Brain microvascular endothelial cell (primary cell): ENCODE data around the gene NRROS.

Source experiments
- DNase-seq: peaks from one replicate; pipeline ENCODE4 v3.0.0-alpha.2; 2020
- H3K27ac ChIP-seq: fragments of 250-450 bp; sonication (Bioruptor Pico); 2 replicates; pipeline ENCODE4 v1.5.1; 2020; ENCODE audit warnings: mild to moderate bottlenecking, moderate library complexity
- H3K27me3 ChIP-seq: fragments of 250-450 bp; sonication (Bioruptor Pico); replicated peaks from 2 replicates; pipeline ENCODE4 v1.5.1; 2020; ENCODE audit warnings: mild to moderate bottlenecking
- H3K36me3 ChIP-seq: fragments of 250-450 bp; sonication (Bioruptor Pico); replicated peaks from 2 replicates; pipeline ENCODE4 v1.5.1; 2020; ENCODE audit warnings: mild to moderate bottlenecking
- H3K4me3 ChIP-seq: 2 replicates; pipeline ENCODE4 v1.5.1; 2011; ENCODE audit warnings: low read depth, mild to moderate bottlenecking, control low read depth, low read length, moderate library complexity
- in situ Hi-C: cut with HindIII; loops from 2 replicates; pipeline ENCODE4 v1.10.0; 2017; ENCODE audit warnings: low sequenced_read_pairs, low pct_ligation_motif_present
- TF ChIP-seq, protein P1 (sequence below): IDR thresholded peaks from 2 replicates; pipeline ENCODE4 v1.5.1; 2011; ENCODE audit warnings: low read depth, mild to moderate bottlenecking, moderate library complexity, low read length, control low read depth, inconsistent platforms; ENCODE audit errors: missing control alignments

The NRROS gene

GRCh38 chr3:196642434-196642833 lies 2.9 kb downstream of the NRROS start:
- no peak overlapping the region for H3K27ac ChIP-seq
- H3K4me3 ChIP-seq = no peak overlapping the region
- in situ Hi-C loops = no loop called here
- TF ChIP-seq, protein P1, sequence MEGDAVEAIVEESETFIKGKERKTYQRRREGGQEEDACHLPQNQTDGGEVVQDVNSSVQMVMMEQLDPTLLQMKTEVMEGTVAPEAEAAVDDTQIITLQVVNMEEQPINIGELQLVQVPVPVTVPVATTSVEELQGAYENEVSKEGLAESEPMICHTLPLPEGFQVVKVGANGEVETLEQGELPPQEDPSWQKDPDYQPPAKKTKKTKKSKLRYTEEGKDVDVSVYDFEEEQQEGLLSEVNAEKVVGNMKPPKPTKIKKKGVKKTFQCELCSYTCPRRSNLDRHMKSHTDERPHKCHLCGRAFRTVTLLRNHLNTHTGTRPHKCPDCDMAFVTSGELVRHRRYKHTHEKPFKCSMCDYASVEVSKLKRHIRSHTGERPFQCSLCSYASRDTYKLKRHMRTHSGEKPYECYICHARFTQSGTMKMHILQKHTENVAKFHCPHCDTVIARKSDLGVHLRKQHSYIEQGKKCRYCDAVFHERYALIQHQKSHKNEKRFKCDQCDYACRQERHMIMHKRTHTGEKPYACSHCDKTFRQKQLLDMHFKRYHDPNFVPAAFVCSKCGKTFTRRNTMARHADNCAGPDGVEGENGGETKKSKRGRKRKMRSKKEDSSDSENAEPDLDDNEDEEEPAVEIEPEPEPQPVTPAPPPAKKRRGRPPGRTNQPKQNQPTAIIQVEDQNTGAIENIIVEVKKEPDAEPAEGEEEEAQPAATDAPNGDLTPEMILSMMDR = no peak
- H3K36me3 ChIP-seq = no peaks in the 10 kb centered on the region
- DNase-seq = no peak
- H3K27me3 ChIP-seq = no peaks in the 10 kb centered on the region

GRCh38 chr3:196643201-196643749 lies 3.8 kb downstream of the NRROS start:
- Histone ChIP-seq H3K27ac (no peak overlapping the region), H3K27me3 (no peaks in the 10 kb centered on the region), H3K36me3 (no peaks in the 10 kb centered on the region), H3K4me3 (no peak overlapping the region)
- in situ Hi-C loops = no loop called here
- TF ChIP-seq, protein P1 = no peak
- DNase-seq = no peak

DNA sequence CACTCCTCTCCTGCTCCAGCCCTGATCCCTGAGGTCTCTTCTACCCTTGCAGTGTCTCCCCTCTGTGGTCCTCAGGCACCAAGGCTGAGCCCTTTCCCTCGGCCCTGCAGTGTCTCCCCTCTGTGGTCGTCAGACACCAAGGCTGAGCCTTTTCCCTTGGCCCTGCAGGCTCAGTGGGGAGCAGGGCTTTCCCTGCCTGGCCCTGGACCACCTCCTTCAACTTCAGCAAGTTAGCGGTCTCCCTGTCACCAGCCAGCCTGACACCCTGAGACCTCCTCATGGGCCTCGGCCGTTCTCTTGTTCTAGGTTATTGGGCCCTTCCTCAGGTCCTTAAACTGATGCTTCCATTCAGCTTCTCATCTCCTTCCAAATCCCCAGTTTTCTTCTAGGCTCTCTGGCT lies 4.3 kb downstream of the NRROS start:
- DNase-seq = no peak
- in situ Hi-C loops = no loop called here
- Histone ChIP-seq H3K36me3 (no peaks in the 10 kb centered on the region), H3K27ac (no peak overlapping the region), H3K4me3 (no peak overlapping the region), H3K27me3 (no peaks in the 10 kb centered on the region)
- TF ChIP-seq, protein P1 = no peak

- H3K36me3 ChIP-seq = no peaks in the 10 kb centered on the region
- no peaks in the 10 kb centered on the region for H3K27me3 ChIP-seq
- no peak for DNase-seq
- no peak overlapping the region for H3K4me3 ChIP-seq
- TF ChIP-seq, protein P1 = no peak
- in situ Hi-C loops = no loop called here
- no peak overlapping the region for H3K27ac ChIP-seq
Measured at GRCh38 chr3:196645096-196645495, 5.6 kb downstream of the NRROS start.

DNA sequence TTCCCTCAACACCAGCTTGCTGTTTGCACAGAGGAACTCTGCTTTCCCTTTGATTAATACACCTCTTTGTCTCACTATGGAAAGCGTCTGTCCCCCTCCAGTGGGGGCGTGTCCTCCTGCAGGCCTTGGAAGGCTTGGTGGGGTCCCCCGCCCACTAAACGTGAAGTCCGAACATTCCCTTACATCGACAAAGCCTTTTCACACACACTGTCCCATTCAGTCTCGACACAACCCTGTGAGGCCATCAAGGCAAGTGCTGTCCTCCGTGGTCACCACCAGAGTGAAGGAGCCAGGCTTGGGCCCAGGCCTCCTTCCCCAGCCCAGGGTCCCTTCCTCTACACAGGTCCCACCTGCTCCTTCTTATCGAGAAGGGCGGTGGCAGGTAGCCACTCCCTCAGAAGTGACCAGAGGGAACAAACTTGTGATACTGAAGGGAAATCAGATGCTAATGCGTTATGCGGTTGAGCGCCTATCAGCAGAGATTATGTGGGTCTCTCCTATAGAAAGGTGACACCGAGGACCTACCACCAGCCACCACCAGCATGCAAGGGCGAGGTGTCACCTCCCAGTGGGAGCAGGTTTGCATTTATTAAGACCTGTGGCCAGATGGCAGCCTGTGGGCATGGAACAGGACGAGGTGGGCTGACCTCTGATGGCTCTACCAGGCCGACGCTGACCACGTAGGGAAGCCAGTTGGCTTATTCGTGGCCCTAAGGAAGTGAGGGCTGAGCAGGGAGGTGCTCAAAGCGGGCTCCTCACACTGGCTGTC lies 6.6 kb downstream of the NRROS start:
- no peak for DNase-seq
- in situ Hi-C loops = no loop called here
- Histone ChIP-seq H3K27ac (no peak overlapping the region), H3K4me3 (no peak overlapping the region), H3K27me3 (no peaks in the 10 kb centered on the region), H3K36me3 (no peaks in the 10 kb centered on the region)
- TF ChIP-seq, protein P1 = no peak
